A549 (cell line): ENCODE measurements around the gene DAGLA. TPM values are rescaled to one million over a fixed set of nuclear protein-coding genes. Genes with fewer than 3 reads are reported as not detected.
A peak's percentile ranks its signal among the peaks of the same experiment; 100 is the strongest.

ENCODE experiments used
- ATOH8 ChIP-seq: fragments of 250-450 bp; sonication (Bioruptor Pico); IDR thresholded peaks from 2 replicates; pipeline ENCODE4 v1.5.0; 2020; ENCODE audit warnings: low read depth, mild to moderate bottlenecking, moderate library complexity
- BHLHE40 ChIP-seq: IDR thresholded peaks from 2 replicates; pipeline ENCODE4 v1.6.1; 2012; ENCODE audit warnings: low read depth, low read length, inconsistent platforms
- CBX8 ChIP-seq: fragments of 200-600 bp; sonication (generic); IDR thresholded peaks from 2 replicates; pipeline ENCODE4 v1.6.1; 2016
- CEBPB ChIP-seq, 2 experiments: fragments of >200 bp in 1 of 2; sonication (Bioruptor Twin) in 1 of 2; formaldehyde crosslinking in 1 of 2; IDR thresholded peaks; 2 replicates each; pipeline ENCODE4 v1.6.1; 2012 to 2016
- CHD2 ChIP-seq: fragments of 150-350 bp; IDR thresholded peaks from 2 replicates; pipeline ENCODE4 v1.6.1; 2014; ENCODE audit warnings: low read length; ENCODE audit not compliant: partially characterized antibody
- CHD4 ChIP-seq: fragments of 200-600 bp; sonication (generic); IDR thresholded peaks from 2 replicates; pipeline ENCODE4 v1.6.1; 2016; ENCODE audit warnings: antibody characterized with exemption, mild to moderate bottlenecking, borderline replicate concordance
- E2F6 ChIP-seq: IDR thresholded peaks from 2 replicates; pipeline ENCODE4 v1.6.1; 2012; ENCODE audit warnings: low read depth, borderline replicate concordance
- EHF ChIP-seq: fragments of 250-450 bp; sonication (Bioruptor Pico); IDR thresholded peaks from 2 replicates; pipeline ENCODE4 v1.5.0; 2020; ENCODE audit warnings: mild to moderate bottlenecking
- EHMT2 ChIP-seq: fragments of 200-600 bp; sonication (generic); IDR thresholded peaks from 2 replicates; pipeline ENCODE4 v1.6.1; 2016; ENCODE audit warnings: antibody characterized with exemption, low read depth, mild to moderate bottlenecking, moderate library complexity
- ELK1 ChIP-seq: fragments of 150-350 bp; IDR thresholded peaks from 2 replicates; pipeline ENCODE4 v1.6.1; 2014; ENCODE audit warnings: low read depth, mild to moderate bottlenecking, low read length
- EP300 ChIP-seq, 2 experiments: fragments of >200 bp; sonication (Bioruptor Twin); formaldehyde crosslinking; IDR thresholded peaks; 2 replicates in 1 of 2; 3 replicates in 1 of 2; pipeline ENCODE4 v1.6.1; 2016 to 2017
- FOSB ChIP-seq: fragments of 250-450 bp; sonication (Bioruptor Pico); IDR thresholded peaks from 2 replicates; pipeline ENCODE4 v1.5.0; 2020; ENCODE audit warnings: mild to moderate bottlenecking, moderate library complexity
- FOXS1 ChIP-seq: fragments of 250-450 bp; sonication (Bioruptor Pico); IDR thresholded peaks from 2 replicates; pipeline ENCODE4 v1.5.0; 2020; ENCODE audit warnings: mild to moderate bottlenecking, moderate library complexity
- HDAC2 ChIP-seq: fragments of 200-600 bp; sonication (generic); IDR thresholded peaks from 2 replicates; pipeline ENCODE4 v1.6.1; 2016
- HES2 ChIP-seq: fragments of >200 bp; sonication (Bioruptor Twin); formaldehyde crosslinking; IDR thresholded peaks from 2 replicates; pipeline ENCODE4 v1.6.1; 2016
- HEYL ChIP-seq: fragments of 250-450 bp; sonication (Bioruptor Pico); IDR thresholded peaks from 2 replicates; pipeline ENCODE4 v1.8.0; 2021; ENCODE audit warnings: mild to moderate bottlenecking, moderate library complexity
- HOXB5 ChIP-seq: fragments of 250-450 bp; sonication (Bioruptor Pico); IDR thresholded peaks from 2 replicates; pipeline ENCODE4 v1.5.0; 2020; ENCODE audit warnings: mild to moderate bottlenecking, moderate library complexity
- JUN ChIP-seq, 2 experiments: fragments of >200 bp; sonication (Bioruptor Twin); formaldehyde crosslinking; IDR thresholded peaks; 2 replicates in 1 of 2; 3 replicates in 1 of 2; pipeline ENCODE4 v1.6.1; 2016 to 2017
- KDM1A ChIP-seq: fragments of 200-600 bp; sonication (generic); IDR thresholded peaks from 2 replicates; pipeline ENCODE4 v1.6.1; 2016; ENCODE audit warnings: low read depth, mild to moderate bottlenecking
- KDM5A ChIP-seq: fragments of 200-600 bp; sonication (generic); IDR thresholded peaks from 2 replicates; pipeline ENCODE4 v1.6.1; 2016; ENCODE audit warnings: antibody characterized with exemption, mild to moderate bottlenecking
- MAX ChIP-seq: IDR thresholded peaks from 2 replicates; pipeline ENCODE4 v1.6.1; 2012
- MAZ ChIP-seq: fragments of 150-350 bp; IDR thresholded peaks from 2 replicates; pipeline ENCODE4 v1.6.1; 2014; ENCODE audit warnings: antibody characterized with exemption, low read depth, low read length, borderline replicate concordance
- NFE2L2 ChIP-seq: fragments of 150-350 bp; conservative IDR thresholded peaks from 2 replicates; pipeline ENCODE4 v1.6.1; 2014; ENCODE audit warnings: low read length
- NPAS2 ChIP-seq: fragments of 250-450 bp; sonication (Bioruptor Pico); IDR thresholded peaks from 2 replicates; pipeline ENCODE4 v1.8.0; 2022; ENCODE audit warnings: mild to moderate bottlenecking, moderate library complexity, borderline replicate concordance
- NR3C1 ChIP-seq: fragments of >200 bp; sonication (Bioruptor Twin); formaldehyde crosslinking; IDR thresholded peaks from 3 replicates; pipeline ENCODE4 v1.6.1; 2017
- PHF8 ChIP-seq: fragments of 200-600 bp; sonication (generic); IDR thresholded peaks from 2 replicates; pipeline ENCODE4 v1.6.1; 2016; ENCODE audit warnings: low read depth, mild to moderate bottlenecking, antibody characterized with exemption, moderate library complexity, borderline replicate concordance
- POLR2AphosphoS2 ChIP-seq: conservative IDR thresholded peaks from 2 replicates; pipeline ENCODE4 v1.6.1; 2012; ENCODE audit warnings: low read length, improper control_type of control experiment, inconsistent platforms
- RAD21 ChIP-seq, 2 experiments: fragments of >200 bp in 1 of 2; sonication (Bioruptor Twin) in 1 of 2; formaldehyde crosslinking in 1 of 2; IDR thresholded peaks in 1 of 2; conservative IDR thresholded peaks in 1 of 2; 2 replicates in 1 of 2; 3 replicates in 1 of 2; pipeline ENCODE4 v1.6.1; 2012 to 2018; ENCODE audit warnings: inconsistent platforms in 1 of 2
- RCOR1 ChIP-seq: fragments of 150-350 bp; IDR thresholded peaks from 2 replicates; pipeline ENCODE4 v1.6.1; 2014; ENCODE audit warnings: antibody characterized with exemption, low read length, low read depth
- REST ChIP-seq: fragments of 200-600 bp; sonication (generic); IDR thresholded peaks from 2 replicates; pipeline ENCODE4 v1.6.1; 2016; ENCODE audit warnings: antibody characterized with exemption, mild to moderate bottlenecking, moderate library complexity
- RFX5 ChIP-seq: fragments of 450-650 bp; IDR thresholded peaks from 2 replicates; pipeline ENCODE4 v1.7.1; 2014; ENCODE audit warnings: antibody characterized with exemption, mild to moderate bottlenecking, moderate library complexity
- SMC3 ChIP-seq: fragments of >200 bp; sonication (Bioruptor Twin); formaldehyde crosslinking; IDR thresholded peaks from 3 replicates; pipeline ENCODE4 v1.6.1; 2018; ENCODE audit warnings: inconsistent platforms
- TFCP2L1 ChIP-seq: fragments of 250-450 bp; sonication (Bioruptor Pico); IDR thresholded peaks from 2 replicates; pipeline ENCODE4 v1.5.0; 2021; ENCODE audit warnings: mild to moderate bottlenecking
- USF2 ChIP-seq: fragments of 450-650 bp; IDR thresholded peaks from 2 replicates; pipeline ENCODE4 v1.6.1; 2014; ENCODE audit warnings: antibody characterized with exemption
- ZC3H11A ChIP-seq: fragments of 450-650 bp; IDR thresholded peaks from 2 replicates; pipeline ENCODE4 v1.6.1; 2014; ENCODE audit warnings: antibody characterized with exemption, mild to moderate bottlenecking
- ZNF302 ChIP-seq: fragments of 250-450 bp; sonication (Bioruptor Pico); IDR thresholded peaks from 2 replicates; pipeline ENCODE4 v1.9.0; 2021; ENCODE audit warnings: inconsistent platforms, mild to moderate bottlenecking, moderate library complexity
- ZSCAN20 ChIP-seq: fragments of 250-450 bp; sonication (Bioruptor Pico); IDR thresholded peaks from 2 replicates; pipeline ENCODE4 v1.8.0; 2022; ENCODE audit warnings: mild to moderate bottlenecking, moderate library complexity
- polyA plus RNA-seq, 4 experiments: library from polyadenylated mRNA; depleted of rRNA in 3 of 4; stranded (reverse); fragments of >200 nt; fragmentation: RNase III in 1 of 4; extraction: RNeasy Plus Mini Kit Qiagen cat#74134 plus additional on column Dnase treatment in 1 of 4; gene quantifications; 2 replicates in 3 of 4; 3 replicates in 1 of 4; pipeline ENCODE4 v1.2.3, GENCODE V29; 2011 to 2017

Gene DAGLA
- polyA plus RNA-seq, 2 of the 4 experiments (the other 2 are of a cell fraction): 0.93 to 2.5 TPM

- no peak for TF ChIP-seq ELK1
- TF ChIP-seq USF2: no peak
- no peak for TF ChIP-seq KDM1A
- TF ChIP-seq RCOR1: no peak
- TF ChIP-seq BHLHE40: no peak
- no peak for TF ChIP-seq NR3C1
- TF ChIP-seq E2F6: no peak
- no peak for TF ChIP-seq CHD4
- TF ChIP-seq EP300 (IDR thresholded peaks at IDR 0.05): peak in 1 of 2 experiments; percentile 43; a peak in 2 of 5 replicates
- no peak for TF ChIP-seq ZSCAN20 (CRISPR knock-in tag)
- no peak for TF ChIP-seq HDAC2
- no peak for TF ChIP-seq HEYL (CRISPR knock-in tag)
- no peak for TF ChIP-seq ZNF302 (CRISPR knock-in tag)
- TF ChIP-seq MAX: peak; percentile 61
- TF ChIP-seq CBX8: no peak
- no peak for TF ChIP-seq HES2
- no peak for TF ChIP-seq CEBPB (IDR thresholded peaks at IDR 0.05)
- peak; percentile 72 to 77; a peak in 3 of 5 replicates for TF ChIP-seq JUN (IDR thresholded peaks at IDR 0.05)
- no peak for TF ChIP-seq SMC3
- no peak for TF ChIP-seq RAD21 (conservative IDR thresholded peaks at IDR 0.05 in 1 of 2, IDR thresholded peaks at IDR 0.05 in 1 of 2)
- TF ChIP-seq TFCP2L1 (CRISPR knock-in tag): no peak
- no peak for TF ChIP-seq KDM5A
- no peak; the same call in 1 of the 2 replicates for TF ChIP-seq ATOH8 (CRISPR knock-in tag)
- TF ChIP-seq HOXB5 (CRISPR knock-in tag): 0 out of 2 replicates have a peak, but pooled peaks have one; percentile 45
- TF ChIP-seq REST: no peak
- TF ChIP-seq ZC3H11A: no peak
- TF ChIP-seq MAZ: no peak
- TF ChIP-seq CHD2: no peak
- TF ChIP-seq EHMT2: no peak
- no peak for TF ChIP-seq FOSB (CRISPR knock-in tag)
- TF ChIP-seq RFX5: no peak
- no peak for TF ChIP-seq POLR2AphosphoS2
- no peak for TF ChIP-seq FOXS1 (CRISPR knock-in tag)
- no peak for TF ChIP-seq NPAS2 (CRISPR knock-in tag)
- TF ChIP-seq NFE2L2: no peak
- TF ChIP-seq EHF: no peak
- no peak for TF ChIP-seq PHF8
These were observed 76.4 kb downstream of the DAGLA start (continued) for GRCh38 chr11:61756452-61757212.
